Endometrial microvascular endothelial cells (primary cell): ENCODE data around the gene RASAL1. TPM values are rescaled to one million over a fixed set of nuclear protein-coding genes. Genes with fewer than 3 reads are reported as not detected.
"Not testable (repeated sequence)": the region's sequence is repeated elsewhere in the genome, so short reads cannot be mapped to it uniquely, and the experiment has no call there.

Experiments used
- in situ Hi-C: cut with HindIII; loops from 2 replicates; pipeline ENCODE4 v1.10.0; 2017; ENCODE audit warnings: low sequenced_read_pairs, low pct_unique_long_range_greater_than_20kb; ENCODE audit errors: inconsistent ontology term
- total RNA-seq: library from RNA; depleted of rRNA; stranded (reverse); fragments of >200 nt; gene quantifications from one replicate; pipeline ENCODE4 v1.2.3, GENCODE V29; 2015; ENCODE audit errors: inconsistent ontology term

The RASAL1 gene
- total RNA-seq, 1 donor from 2014 or later = not detected

DNA sequence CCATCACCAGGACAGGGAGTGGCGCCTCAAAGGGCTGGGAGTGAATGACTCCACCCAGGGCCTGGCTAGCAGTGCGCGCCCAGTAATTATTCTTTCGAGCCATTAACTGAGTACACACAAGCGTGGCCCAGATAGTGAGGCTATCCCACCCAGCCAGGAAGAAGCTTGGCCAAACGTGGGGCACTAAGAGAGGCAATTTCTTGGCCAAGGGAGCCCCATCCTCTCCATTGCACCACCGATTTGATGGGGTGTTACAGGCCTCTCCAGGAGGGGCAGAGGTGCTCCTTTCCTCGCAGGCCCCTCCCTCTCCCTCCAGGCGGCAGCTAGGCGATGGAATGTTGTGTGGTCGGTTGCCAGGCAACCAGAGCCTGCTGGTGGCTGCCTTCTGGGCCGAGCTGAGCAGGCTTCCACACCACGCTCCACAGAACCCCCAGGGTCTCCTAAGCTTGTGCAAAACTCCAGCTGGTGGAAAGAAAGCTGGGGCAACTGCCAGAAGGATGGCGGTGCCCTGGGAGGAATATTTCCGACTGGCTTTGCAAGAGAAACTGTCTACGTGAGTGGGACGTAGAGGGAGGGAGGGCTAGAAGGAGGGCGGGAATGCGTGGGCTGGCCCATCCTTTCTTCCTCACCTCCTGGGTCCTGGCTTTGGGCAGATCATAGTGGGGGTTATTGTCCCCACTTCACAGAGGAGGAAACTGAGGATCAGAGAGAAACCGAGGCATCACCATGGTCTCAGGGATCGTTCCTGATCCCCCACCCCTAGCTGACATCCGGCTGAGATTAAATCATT lies 14.0 kb upstream of the RASAL1 start, which contains the start of gene CFAP73:
Gene CFAP73, plus strand, starts transcription at position 364 of the 790 bp plus-strand sequence. Its CDS starts 134 bp downstream, at position 498.
- in situ Hi-C loops = loop anchor here (25.0 kb wide), 1 partner anchor 87 kb away; the partner anchor contains the start of gene DTX1

DNA sequence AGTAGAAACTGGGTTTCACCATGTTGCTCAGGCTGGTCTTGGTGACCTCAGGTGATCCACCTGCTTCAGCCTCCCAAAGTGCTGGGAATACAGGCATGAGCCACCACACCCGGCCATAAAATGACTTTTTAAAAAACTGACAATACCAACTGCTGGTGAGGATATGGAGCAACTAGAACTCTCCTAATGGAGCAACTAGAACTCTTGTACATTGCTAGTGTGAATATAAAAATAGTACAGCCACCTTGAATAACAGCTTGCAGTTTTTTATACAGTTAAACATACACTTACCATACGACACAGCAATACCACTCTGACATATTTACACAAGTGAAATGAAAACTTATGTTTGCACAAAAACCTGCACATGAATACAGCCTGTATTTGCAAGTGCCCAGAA lies 11.4 kb upstream of the RASAL1 start:
- in situ Hi-C loops = no loop called here

DNA sequence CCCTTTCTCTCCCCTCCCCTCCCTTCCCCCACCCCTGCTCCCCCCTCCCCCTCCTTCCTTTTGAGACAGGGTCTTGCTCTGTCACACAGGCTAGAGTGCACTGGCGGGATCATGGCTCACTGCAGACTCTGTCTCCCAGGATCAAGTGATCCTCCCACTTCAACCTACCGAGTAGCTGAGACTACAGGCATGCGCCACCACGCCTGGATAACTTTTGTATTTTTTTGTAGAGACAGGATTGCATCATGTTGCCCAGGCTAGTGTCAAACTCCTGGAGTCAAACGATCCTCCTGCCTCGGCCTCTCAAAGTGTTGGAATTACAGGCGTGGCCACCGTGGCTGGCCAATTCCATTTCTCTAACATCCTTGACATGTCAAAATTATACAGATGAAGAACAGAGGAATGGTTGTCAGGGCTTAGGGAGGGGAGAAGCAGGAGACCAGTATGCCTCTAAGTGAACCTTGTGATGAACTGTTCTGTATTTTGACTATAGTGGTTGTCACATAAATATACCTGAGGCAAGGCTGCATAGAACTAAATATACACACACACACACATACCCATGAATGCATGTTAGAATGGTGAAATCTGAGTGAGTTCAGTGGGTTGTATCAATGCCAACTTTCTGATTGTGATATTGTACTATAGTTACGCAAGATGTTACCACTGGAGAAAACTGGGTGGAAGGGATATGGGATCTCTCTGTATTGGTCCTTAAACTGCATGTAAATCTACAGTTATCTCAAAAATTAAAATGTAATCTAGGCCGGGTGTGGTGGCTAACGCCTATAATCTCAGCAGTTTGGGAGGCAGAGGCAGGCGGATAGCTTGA lies 10.4 kb upstream of the RASAL1 start:
- in situ Hi-C loops = no loop called here

DNA sequence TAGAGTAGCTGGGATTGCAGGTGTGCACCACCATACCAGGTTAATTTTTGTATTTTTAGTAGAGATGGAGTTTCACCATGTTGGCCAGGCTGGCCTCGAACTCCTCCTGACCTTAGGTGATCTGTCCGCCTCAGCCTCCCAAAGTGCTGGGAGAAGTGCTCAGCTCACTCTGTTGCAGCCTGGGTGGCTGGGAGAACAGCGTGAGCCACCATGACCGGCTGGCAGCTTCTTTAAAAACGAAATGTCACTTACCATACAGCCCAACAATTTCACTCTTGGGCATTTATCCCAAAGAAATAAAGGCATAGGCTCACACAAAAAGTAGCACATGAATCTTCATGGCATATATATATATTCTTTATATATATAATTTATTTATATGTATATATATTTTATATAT lies 9.2 kb upstream of the RASAL1 start:
- in situ Hi-C loops = no loop called here

DNA sequence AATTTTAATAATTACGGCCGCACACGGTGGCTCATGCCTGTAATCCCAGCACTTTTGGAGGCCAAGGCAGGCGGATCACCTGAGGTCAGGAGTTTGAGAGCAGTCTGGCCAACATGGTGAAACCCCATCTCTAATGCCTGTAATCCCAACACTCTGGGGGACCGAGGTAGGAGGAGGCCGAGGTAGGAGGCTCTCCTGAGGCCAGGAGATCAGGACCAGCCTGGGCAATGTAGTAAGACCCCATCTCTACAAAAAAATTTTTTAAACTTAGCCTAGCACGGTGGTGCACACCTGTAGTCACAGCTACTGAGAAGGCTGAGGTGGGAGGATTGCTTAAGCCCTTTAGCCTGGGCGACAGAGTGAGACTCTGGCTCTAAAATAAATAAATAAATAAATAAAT lies 8.4 kb upstream of the RASAL1 start:
- in situ Hi-C loops = no loop called here

DNA sequence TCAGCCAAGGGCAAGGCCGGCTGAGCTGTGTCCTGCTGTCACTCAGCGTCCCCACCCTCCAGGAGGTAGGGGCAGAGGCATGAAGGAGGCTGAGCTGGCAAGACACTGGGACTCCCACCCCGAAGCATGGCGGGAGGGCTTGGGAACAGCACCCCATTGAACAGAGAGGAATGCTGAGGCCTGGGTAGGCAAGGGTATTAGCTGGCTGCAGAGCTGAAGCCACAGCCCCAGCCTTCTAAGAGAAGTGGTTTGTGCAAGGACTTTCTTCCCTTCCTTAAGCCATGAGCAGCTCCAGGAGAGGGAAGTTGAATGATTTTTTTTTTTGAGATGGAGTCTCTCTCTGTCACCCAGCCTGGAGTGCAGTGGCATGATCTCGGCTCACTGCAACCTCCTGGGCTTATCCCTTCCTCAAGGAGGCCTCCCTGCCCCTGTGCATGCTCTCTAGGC lies 7.3 kb upstream of the RASAL1 start:
- in situ Hi-C loops = no loop called here

DNA sequence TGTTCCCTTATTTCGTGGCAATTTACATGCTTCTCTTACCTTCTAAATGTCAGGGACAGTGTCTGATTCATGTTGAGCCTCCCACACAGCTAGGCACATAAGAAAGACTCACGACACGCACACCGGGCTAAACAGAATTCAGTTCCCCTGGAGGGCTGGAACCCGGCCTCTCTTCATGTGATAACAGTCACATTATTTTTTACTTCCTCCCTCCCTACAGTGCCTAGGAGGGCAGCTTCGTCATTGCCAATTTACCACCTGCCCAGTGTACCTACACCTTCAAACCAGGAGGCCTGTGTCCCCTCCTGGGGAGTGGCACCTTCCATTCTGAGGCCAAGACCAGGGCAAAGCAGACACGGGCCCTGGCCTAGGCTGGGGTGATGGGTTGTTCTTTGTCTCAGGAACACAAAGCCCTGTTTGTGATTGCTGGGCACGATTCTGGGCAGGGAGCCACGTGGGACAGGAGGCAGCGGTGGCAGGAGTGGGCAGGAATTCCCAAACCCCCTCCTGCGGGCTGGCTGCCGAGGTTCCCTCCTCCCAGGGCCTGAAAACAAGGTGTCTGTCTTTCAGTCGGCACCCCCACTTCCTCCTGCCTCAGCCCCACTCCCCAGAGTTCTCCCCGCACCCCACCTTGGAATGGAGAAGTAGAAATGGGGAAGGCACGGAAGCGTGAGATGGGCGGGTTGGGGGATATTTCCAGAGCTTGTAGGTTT lies 6.8 kb upstream of the RASAL1 start:
- in situ Hi-C loops = no loop called here

DNA sequence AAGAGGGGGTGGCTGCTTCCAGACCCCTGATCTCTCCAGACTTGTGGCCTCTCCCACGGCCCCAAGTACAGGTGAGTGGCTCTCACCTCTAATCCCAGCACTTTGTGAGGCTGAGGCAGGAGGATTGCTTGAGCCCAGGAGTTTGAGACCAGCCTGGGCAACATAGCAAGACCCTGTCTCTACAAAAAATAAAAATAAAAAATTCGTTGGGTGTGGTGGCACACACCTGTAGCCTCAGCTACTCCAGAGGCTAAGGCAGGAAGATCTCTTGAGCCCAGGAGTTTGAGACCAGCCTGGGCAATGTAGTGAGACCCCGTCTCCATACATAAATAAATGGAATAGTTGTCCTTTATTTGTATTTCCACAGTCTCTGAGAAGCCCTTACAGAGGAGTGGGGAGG lies 6.2 kb upstream of the RASAL1 start:
- in situ Hi-C loops = not testable (repeated sequence)

DNA sequence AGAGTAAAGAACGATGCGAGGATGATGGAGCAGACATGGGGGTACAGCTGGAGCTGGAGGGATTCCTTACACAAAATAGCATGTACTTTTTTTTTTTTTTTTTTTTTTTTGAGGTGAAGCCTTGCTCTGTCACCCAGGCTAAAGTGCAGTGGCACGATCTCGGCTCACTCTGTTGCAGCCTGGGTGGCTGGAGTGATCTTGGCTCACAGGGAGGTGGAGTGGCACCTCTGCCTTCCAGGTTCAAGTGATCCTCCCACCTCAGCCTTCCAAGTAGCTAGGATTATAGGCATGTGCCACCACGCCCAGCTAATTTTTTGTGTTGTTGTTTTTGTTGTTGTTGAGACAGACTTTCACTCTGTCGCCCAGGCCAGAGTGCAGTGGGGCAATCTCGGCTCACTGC lies 5.1 kb upstream of the RASAL1 start:
- in situ Hi-C loops = no loop called here

DNA sequence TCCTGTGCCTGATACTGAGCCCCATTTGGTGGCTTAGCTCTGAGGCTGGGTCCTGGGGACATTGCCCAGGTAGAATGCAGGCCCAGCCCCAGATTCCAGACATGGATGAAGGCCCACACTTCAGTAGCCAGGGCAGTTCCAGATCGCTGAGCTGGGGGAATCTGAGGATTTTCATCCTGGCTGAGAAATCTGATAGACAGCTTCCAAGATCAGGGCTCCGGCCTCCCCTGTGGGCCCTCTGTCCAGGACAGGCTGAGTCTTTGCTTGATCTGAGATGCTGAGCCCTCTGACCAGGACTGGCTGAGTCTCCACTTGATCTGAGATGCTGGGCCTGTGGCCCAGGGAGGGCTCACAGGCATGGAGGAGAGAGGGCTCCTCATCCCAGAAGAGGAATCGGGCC lies 3.3 kb upstream of the RASAL1 start:
- in situ Hi-C loops = no loop called here

DNA sequence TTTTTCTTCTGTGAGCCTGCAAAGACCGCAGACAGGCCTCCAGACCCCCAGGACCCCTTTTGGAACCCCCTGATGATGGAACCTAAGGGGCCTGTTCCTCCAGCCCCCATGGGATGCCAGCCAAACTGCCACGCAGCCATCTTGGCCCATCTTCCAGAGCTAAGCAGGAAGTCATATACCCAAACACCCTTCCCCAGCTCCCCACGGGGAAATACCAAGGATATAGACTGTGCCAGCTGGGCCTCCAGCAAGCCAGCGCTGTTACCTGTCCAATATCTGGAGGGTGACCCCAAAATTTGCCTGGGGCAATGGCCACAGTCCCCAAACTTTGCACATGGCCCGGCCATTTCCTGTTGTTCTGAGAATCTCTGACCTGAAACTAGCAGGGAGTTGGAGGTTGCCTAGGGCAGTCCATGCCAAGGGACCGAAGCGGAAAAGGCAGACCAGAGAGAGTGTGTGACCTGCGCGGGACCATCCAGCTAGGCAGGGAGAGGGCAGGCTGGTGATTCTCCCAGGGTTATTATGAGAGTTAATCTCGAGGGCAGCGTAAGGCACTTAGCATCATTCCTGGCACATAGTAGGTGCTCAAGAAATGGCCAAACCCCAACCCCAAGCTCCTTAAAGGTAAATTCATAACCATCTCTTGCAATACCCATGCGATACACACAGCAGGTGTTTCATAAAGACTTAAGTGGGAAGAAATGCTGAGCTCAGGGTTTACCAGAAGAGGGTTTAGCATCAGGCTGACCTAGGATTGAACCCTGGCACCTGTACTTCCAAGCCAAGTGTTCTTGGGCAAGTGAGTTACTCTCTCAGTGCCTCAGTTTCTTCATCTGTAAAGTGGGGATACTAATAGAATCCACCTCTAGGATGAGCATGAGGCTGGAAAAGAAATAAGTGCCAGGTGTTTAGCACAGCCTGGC lies 2.6 kb upstream of the RASAL1 start:
- in situ Hi-C loops = no loop called here

DNA sequence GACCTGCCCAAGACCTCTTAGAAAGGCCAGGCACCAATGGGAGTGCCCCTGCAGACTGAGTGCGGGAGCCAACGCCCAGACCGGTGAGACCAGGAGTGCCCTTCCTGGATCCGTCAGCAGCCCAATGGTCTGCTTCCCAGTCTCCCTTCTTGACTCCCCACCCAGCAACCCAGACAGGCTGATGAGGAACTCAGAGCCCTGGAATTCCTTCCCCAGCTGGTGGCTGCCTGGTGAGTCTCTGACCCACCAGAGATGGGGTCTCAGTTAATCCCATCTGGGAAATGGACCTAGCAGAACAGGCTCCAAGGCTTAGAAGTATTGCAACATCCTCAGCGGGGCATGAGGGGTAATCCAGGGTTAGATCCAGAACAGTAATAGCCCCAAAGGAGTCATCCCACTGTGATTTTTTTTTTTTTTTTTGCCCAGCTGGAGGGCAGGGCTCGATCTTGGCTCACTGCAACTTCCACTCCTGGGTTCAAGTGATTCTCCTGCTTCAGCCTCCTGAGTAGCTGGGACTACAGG lies 1.5 kb upstream of the RASAL1 start:
- in situ Hi-C loops = no loop called here

DNA sequence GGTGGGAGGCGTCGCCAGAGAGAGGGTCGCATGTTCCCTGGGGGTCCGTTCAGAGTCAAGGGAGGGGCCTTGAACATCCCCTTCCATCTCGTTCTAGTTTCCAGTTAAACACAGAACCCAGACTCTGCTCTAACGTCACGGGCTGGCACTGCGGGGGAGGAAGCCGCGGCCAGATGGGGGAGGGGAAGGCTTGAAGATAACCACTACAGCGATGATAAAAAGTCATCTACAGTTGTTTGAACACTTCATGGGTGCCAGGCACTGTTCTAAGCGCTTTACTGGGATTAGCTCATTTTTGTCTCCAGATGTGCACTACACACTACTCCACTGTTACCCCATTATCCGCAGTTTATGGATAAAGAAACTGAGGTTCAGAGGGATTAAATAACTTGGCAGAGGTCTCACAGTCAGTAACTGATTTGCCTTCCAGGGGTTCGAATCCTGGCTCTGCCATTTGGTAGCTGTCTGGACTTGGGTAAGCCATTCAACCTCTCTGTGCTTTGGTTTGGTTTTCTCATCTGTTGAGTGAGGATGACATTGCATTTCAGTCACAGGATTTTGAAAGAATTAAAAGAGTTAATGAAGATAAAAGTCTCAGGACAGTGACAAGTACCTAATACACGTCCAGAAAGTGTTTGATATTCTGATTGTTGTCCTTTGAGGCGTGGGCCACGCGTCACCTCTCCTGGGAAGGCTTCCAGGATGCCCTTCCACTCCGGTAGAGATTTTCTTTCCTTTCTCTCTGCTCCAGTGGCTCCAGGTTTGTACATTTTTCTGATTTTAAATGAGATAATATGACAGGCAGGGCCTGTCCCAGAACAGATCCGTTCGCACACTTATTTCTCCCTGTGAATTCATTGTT lies 798 bp upstream of the RASAL1 start:
- in situ Hi-C loops = no loop called here

DNA sequence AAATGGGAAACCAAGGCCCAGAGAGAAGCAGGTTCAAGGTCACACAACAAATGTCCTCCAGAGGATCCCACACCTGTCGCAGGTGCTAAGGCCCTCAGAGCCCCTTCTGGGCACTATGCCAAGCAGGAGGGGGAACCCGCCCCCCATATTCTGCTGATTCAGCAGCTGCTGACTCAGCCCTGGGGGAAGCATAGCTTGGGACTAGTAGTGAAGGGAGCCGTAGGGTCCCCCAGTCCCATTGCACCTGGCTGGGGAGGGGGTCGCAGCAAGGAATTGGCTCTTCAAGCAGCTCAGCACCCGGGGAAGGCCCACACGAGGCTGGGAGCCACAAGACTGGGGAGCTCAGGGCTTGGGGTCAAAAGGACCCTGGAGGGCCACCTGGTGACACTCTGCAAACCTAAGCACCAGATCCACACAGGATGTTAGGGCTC lies 1.0 kb downstream of the RASAL1 start:
- in situ Hi-C loops = no loop called here

DNA sequence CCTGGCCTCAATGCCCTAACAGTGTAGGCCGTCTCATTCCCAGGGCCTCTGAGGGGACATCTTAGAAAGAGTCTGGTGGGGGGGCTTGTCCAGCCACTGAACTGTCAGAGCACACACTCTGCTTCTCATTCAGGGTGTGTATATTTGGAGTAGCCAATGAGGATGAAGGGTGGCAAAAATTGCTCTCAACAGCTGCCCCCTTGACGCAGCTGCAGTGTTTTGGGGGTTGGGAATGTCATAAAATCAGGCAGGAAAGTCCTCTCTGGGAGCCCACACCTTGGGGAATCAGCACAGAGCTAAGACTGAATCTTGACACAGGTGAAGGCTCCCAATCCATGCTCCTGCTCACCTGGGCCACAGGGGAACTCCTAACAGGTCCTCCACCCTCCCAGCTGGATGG lies 1.5 kb downstream of the RASAL1 start:
- in situ Hi-C loops = no loop called here

DNA sequence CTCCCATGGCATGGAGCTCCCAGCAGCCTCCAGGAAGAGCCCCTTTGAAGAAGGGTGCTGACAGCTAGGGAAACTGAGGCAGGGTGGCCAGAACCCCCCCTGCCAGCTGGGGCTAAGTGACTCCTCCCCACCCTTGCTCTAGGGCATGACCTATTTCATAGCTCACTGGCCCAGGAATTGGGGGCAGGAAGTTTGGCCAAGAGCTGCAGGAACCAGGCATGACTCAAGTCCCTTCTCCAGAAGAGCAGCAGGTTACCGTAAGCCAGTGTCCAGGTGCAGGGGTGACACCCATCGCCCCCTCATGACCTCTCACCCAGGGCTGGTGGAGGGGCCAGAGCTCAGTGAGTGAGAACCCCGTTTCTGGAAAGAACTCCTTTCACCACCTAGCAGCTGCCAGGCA lies 1.9 kb downstream of the RASAL1 start:
- in situ Hi-C loops = no loop called here

DNA sequence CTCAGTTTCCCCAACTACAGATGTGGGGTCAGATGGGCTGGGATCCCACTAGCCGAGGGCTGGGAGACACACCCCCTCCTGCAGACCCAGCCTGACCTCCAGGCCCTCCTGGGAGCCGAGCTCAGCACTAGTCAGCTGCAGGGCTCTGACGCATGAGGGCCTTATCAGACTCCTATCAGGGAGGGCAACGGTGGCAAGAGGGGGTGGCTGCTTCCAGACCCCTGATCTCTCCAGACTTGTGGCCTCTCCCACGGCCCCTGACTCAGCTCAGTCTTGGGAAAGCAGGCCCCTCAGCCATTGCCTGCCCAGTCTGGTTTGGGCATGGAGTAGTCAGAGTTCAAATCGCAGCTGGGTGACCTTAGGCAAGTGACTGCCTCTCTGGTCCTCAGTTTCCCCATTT lies 2.5 kb downstream of the RASAL1 start:
- in situ Hi-C loops = no loop called here
